GM18909 (cell line): ENCODE data around the gene UBE2N.
A peak's percentile ranks its signal among the peaks of the same experiment; 100 is the strongest.

ENCODE experiments used
- ATAC-seq: cut with Tn5 transposase; IDR thresholded peaks from one replicate; pipeline ENCODE4 v1.9.1; 2021; ENCODE audit warnings: mild to moderate bottlenecking; ENCODE audit not compliant: unreplicated experiment, poor library complexity

Gene UBE2N

GRCh38 chr12:93361151-93361919 is 80.4 kb downstream of the UBE2N start:
- no peak for ATAC-seq

DNA sequence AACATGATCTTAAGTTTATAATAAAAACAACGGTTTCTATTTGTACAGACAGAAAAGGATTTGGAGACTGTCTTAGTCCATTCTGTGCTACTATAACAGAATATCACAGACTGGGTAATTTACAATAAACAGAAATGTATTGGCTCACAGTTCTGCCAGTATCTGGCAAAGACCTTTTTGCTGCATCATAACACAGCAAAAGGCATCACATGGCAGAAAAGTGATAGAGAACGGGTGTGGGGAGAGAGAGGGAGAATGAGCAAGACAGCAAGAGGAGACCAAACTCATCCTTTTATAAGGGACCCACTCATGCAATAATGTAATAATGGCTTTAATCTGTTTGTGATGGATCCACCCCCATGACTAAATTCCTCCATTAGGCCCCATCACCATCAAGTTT is 81.1 kb downstream of the UBE2N start:
- no peak for ATAC-seq

GRCh38 chr12:93358821-93359220 is 82.9 kb downstream of the UBE2N start:
- no peak for ATAC-seq

GRCh38 chr12:93358058-93358457 is 83.7 kb downstream of the UBE2N start:
- peak; percentile 88 for ATAC-seq

DNA sequence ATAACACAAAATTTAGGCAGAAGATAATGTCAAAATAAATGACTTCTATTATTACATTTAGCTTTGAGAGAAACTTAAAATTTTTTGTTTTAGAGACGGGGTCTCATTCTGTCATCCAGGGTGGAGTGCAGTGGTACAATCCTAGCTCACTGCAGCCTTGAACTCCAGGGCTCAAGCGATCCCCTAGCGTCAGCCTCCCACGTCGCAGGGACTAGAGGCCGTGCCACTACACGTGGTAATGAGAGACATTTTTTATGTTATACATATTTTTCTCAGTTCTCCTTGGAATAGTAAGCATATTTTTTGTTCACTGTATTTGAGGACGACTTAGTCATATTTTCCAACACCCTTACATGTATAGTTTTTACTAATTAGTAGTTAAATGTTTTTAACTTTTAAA is 85.5 kb downstream of the UBE2N start:
- no peak for ATAC-seq
